ENCODE data around the gene CAMK1D. TPM values are rescaled to one million over a fixed set of nuclear protein-coding genes. Genes with fewer than 3 reads are reported as not detected.

The CAMK1D gene
- total and polyA plus RNA-seq, 2 of the 4 experiments (the other 2 are of a cell fraction), result 5.0 to 5.3 TPM

DNA sequence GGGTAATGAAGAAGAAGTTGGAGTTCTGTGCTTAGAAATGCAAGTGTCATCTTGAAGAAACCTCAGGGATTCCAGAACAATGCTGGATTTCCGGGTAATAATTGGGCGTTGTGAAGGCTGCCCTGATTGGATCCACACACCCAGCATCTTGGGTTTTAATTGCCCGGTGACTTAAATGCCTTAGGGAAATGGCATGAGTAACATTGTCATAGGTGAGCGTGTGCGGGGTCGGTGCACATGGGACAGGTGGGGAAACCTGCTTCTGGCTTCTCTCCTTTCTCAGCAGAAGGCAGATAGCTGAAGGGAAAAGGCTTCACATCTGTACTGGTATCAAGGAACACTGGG is 15.2 kb upstream of the CAMK1D start:
- DNase-seq (no peak), ATAC-seq (ENCODE audit: low read depth) (no peak)
- intact Hi-C loops (cut with micrococcal nuclease) (loop anchor here (5.0 kb wide), 1 partner anchor 62 kb away; no protein-coding TSS in a partner anchor), in situ Hi-C loops (cut with MboI; ENCODE audit: low sequenced_read_pairs) (no loop called here), dilution Hi-C loops (cut with HindIII; ENCODE audit: low sequenced_read_pairs, unreplicated experiment) (no loop called here)
- Histone ChIP-seq H3K27ac (ENCODE audit: insufficient read depth, low read length) (peak overlapping the region; percentile 36; the same call in 1 of the 2 replicates), H2AK9ac (replicated peaks; ENCODE audit: low read depth, low read length, poor library complexity) (peak overlapping the region; percentile 5), H3K9me1 (ENCODE audit: insufficient read depth, low read length) (peaks cover 7% of the 10 kb centered on the region; the same call in 1 of the 2 replicates), H4K20me1 (ENCODE audit: insufficient read depth, low read length) (no peaks in the 10 kb centered on the region), H2AK5ac (ENCODE audit: low read depth, low read length) (peak overlapping the region; percentile 70; the same call in 1 of the 2 replicates), H2BK15ac (ENCODE audit: low read depth, low read length) (0 out of 3 replicates have a peak overlapping the region, but pooled peaks have one; percentile 43), H4K91ac (ENCODE audit: insufficient read depth, low read depth, low read length) (no peak overlapping the region), H3K4me3 (ENCODE audit: insufficient read depth, low read depth, low read length) (no peak overlapping the region), H4K5ac (ENCODE audit: low read depth, low read length) (no peak overlapping the region), H4K8ac (ENCODE audit: low read depth in 2 of 2, low read length in 2 of 2) (0 out of 4 replicates have a peak overlapping the region, but pooled peaks of 1 of the 2 experiments have one; percentile 12), H3K79me1 (ENCODE audit: low read depth in 1 of 2, low read length in 2 of 2) (no peaks in the 10 kb centered on the region), H2BK120ac (ENCODE audit: low read depth, low read length) (peak overlapping the region; percentile 25; the same call in 1 of the 2 replicates), H3K18ac (ENCODE audit: low read depth, low read length) (no peak overlapping the region), H3K4ac (ENCODE audit: low read depth, low read length) (peak overlapping the region; percentile 24), H2BK20ac (ENCODE audit: low read depth, low read length) (peak overlapping the region; percentile 6), H3K27me3 (ENCODE audit: control insufficient read depth, insufficient read depth, low read length) (no peaks in the 10 kb centered on the region), H3K36me3 (ENCODE audit: control insufficient read depth, insufficient read depth, low read length) (no peaks in the 10 kb centered on the region), H3K23ac (ENCODE audit: low read depth, low read length) (no peak overlapping the region), H2BK5ac (ENCODE audit: low read depth, low read length, poor library complexity, severe bottlenecking) (no peak overlapping the region), H3K4me1 (ENCODE audit: control insufficient read depth, insufficient read depth, low read length) (peaks cover 5% of the 10 kb centered on the region), H3K14ac (replicated peaks; ENCODE audit: low read depth, low read length) (no peak overlapping the region), H3K9ac (ENCODE audit: low read depth, low read length) (no peak overlapping the region), H3K56ac (ENCODE audit: extremely low read depth, insufficient read depth, low read length) (no peak overlapping the region), H3K9me3 (ENCODE audit: control insufficient read depth, insufficient read depth, low read length) (no peaks in the 10 kb centered on the region), H3K4me2 (ENCODE audit: low read depth, low read length) (peak overlapping the region; percentile 34; the same call in 1 of the 2 replicates), H2AFZ (replicated peaks; ENCODE audit: low read length, poor library complexity) (peak overlapping the region; percentile 6)
- 93% methylated on average over 5 of the region's 6 CpGs; no CpG with 5 or more reads in 1 of the 2 experiments for WGBS, 2 experiments (ENCODE audit: extremely low coverage in 2 of 2, insufficient read length in 1 of 2)
- no TSS peak for BruUV-seq (replicated peaks)
- ChIA-PET CTCF (no interaction called here), POLR2A (ENCODE audit: unreplicated experiment) (no interaction called here)
- TF ChIP-seq NFE2L2 (IDR thresholded peaks at IDR 0.05; ENCODE audit: low read depth, low read length), result no peak
- TF ChIP-seq ELK1 (IDR thresholded peaks at IDR 0.05; ENCODE audit: borderline replicate concordance, low read depth, low read length), result no peak
- no peak for TF ChIP-seq SMC3 (IDR thresholded peaks at IDR 0.05; ENCODE audit: low read depth, low read length)
- no peak for TF ChIP-seq RCOR1 (IDR thresholded peaks at IDR 0.05; ENCODE audit: insufficient replicate concordance, low read length)
- TF ChIP-seq MXI1 (IDR thresholded peaks at IDR 0.05; ENCODE audit: borderline replicate concordance, low read depth, low read length), result no peak
- TF ChIP-seq RFX5 (IDR thresholded peaks at IDR 0.05; ENCODE audit: low read depth, low read length), result no peak
- TF ChIP-seq BHLHE40 (IDR thresholded peaks at IDR 0.05; ENCODE audit: low read depth, low read length), result no peak
- TF ChIP-seq MAFK (IDR thresholded peaks at IDR 0.05; ENCODE audit: low read depth, low read length), result no peak
- TF ChIP-seq USF2 (IDR thresholded peaks at IDR 0.05; ENCODE audit: low read depth, low read length), result no peak
- TF ChIP-seq, protein P1, sequence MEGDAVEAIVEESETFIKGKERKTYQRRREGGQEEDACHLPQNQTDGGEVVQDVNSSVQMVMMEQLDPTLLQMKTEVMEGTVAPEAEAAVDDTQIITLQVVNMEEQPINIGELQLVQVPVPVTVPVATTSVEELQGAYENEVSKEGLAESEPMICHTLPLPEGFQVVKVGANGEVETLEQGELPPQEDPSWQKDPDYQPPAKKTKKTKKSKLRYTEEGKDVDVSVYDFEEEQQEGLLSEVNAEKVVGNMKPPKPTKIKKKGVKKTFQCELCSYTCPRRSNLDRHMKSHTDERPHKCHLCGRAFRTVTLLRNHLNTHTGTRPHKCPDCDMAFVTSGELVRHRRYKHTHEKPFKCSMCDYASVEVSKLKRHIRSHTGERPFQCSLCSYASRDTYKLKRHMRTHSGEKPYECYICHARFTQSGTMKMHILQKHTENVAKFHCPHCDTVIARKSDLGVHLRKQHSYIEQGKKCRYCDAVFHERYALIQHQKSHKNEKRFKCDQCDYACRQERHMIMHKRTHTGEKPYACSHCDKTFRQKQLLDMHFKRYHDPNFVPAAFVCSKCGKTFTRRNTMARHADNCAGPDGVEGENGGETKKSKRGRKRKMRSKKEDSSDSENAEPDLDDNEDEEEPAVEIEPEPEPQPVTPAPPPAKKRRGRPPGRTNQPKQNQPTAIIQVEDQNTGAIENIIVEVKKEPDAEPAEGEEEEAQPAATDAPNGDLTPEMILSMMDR (conservative IDR thresholded peaks at IDR 0.05; ENCODE audit: low read depth, low read length), result no peak
- TF ChIP-seq MAZ (IDR thresholded peaks at IDR 0.05; ENCODE audit: borderline replicate concordance, low read depth, low read length), result no peak
- no peak for TF ChIP-seq FOS (IDR thresholded peaks at IDR 0.05; ENCODE audit: low read depth, low read length)
- no peak for TF ChIP-seq RAD21 (IDR thresholded peaks at IDR 0.05; ENCODE audit: low read length)
- no peak for TF ChIP-seq POLR2A (IDR thresholded peaks at IDR 0.05; ENCODE audit: low read depth, low read length)
- no peak for TF ChIP-seq CHD1 (IDR thresholded peaks at IDR 0.05; ENCODE audit: low read depth, low read length)
- TF ChIP-seq CEBPB (IDR thresholded peaks at IDR 0.05; ENCODE audit: low read depth, low read length), result no peak

Measured in IMR-90 (cell line).